Central memory CD4-positive, alpha-beta T cell (primary cell): ENCODE measurements around the gene ZBTB26.

Experiments used
- DNase-seq: peaks from one replicate; pipeline ENCODE4 v3.0.0; 2022
- total RNA-seq, 3 experiments: gene quantifications; one replicate each; lab custom pipeline; 2026; lab: John Stamatoyannopoulos, UW

Gene ZBTB26, protein sequence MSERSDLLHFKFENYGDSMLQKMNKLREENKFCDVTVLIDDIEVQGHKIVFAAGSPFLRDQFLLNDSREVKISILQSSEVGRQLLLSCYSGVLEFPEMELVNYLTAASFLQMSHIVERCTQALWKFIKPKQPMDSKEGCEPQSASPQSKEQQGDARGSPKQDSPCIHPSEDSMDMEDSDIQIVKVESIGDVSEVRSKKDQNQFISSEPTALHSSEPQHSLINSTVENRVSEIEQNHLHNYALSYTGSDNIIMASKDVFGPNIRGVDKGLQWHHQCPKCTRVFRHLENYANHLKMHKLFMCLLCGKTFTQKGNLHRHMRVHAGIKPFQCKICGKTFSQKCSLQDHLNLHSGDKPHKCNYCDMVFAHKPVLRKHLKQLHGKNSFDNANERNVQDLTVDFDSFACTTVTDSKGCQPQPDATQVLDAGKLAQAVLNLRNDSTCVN
- total RNA-seq = 8.4 to 13.5 (median 12.5) reads per million in 3 experiments

- DNase-seq = peak; percentile 84
Measured at GRCh38 chr9:122931226-122932121, at the start of gene ZBTB26. Gene ZBTB26, minus strand, starts transcription at chr9:122931512. Its CDS starts 11,578 bp downstream, at chr9:122919934.

GRCh38 chr9:122978601-122979000, 47.3 kb upstream of the ZBTB26 start:
- no peak for DNase-seq

- no peak for DNase-seq
Measured at GRCh38 chr9:122975196-122975595, 43.9 kb upstream of the ZBTB26 start.

DNA sequence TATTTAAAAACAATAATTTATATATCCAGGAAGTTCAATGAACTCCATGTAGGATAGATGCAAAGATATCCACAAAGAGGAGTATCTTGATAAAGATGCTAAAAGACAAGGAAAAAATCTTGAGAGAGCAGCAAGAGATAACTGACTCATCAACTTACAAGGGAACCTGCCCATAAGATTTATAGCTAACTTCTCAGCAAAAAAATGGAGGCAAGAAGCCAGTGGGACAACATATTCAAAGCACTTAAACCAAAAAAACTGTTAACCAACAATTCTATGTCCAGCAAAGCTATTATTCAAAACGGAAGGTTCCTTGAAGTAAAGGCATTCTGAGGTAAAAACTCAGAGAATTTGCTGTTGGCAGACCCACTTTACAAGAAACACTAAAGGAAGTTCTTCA, 29.8 kb upstream of the ZBTB26 start:
- DNase-seq = no peak

GRCh38 chr9:122955961-122956360, 24.6 kb upstream of the ZBTB26 start:
- DNase-seq = no peak

- no peak for DNase-seq
Measured at GRCh38 chr9:122954253-122954691, 23.0 kb upstream of the ZBTB26 start.

DNA sequence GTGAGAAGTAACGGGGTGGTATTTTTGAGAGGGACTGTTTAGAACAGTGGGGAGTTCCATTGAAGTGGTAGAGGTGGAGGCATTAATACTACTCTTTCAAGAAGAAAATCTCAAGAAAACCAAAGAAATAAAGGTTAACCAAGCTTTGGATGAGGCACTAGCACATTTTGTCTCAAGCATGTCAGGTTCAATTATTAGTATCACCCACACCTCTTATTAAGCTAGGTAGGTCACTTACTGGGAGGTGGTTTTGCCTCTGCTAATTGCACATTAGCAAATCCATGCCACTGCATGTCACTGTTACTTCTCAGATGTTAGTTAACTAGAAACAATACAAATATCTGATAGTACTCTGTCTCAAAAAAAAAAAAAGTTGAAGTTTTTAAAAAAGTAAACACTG, 19.7 kb upstream of the ZBTB26 start:
- DNase-seq = no peak

DNA sequence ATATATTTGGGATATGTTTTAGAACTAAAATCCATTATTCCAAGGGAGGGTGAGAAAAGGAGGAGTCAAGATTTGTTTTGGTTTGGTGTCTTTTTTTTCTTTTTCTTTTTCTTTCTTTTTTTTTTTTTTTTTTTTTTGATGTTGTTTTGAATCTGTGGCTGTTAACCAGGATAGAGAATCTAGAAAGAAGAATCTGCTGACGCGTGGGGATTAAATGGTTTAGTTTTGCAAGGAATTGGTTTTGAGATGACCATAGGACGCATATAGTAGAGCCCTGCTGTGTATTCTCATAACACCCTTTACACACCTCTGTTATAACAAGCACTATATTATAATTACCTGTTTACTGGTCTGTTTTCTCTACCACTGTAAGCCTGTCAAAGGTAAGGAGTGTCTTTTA, 19.0 kb upstream of the ZBTB26 start:
- no peak for DNase-seq

GRCh38 chr9:122949696-122950095, 18.4 kb upstream of the ZBTB26 start:
- no peak for DNase-seq

- no peak for DNase-seq
Measured at GRCh38 chr9:122948313-122948712, 17.0 kb upstream of the ZBTB26 start.

DNA sequence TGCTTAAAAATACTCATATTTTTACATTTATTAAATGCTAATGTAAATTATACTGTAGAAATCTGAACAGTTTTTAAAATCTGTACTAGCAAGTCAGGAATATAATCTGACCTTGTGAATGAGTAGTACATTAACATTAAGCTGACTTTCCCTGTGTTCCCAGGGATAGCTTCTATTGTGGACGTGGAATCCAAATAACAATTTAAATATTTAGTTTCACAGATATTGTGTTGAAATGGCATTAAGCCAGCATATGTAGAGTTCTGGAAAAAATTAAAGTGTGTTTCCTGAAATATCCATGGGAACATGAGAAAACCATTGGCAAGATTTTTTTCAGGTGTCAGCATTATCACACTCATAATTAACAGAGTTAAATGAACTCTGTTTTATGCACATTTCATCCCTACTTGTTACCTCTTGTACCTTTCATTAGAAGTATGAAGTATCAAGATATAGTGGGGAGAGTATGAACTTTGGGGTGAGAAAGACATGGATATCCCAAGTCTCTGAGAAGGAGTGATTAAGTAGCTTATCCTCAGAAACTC, 15.2 kb upstream of the ZBTB26 start:
- no peak for DNase-seq

- no peak for DNase-seq
Measured at GRCh38 chr9:122944960-122945888, 13.9 kb upstream of the ZBTB26 start.

GRCh38 chr9:122941582-122942234, 10.4 kb upstream of the ZBTB26 start:
- DNase-seq = no peak

DNA sequence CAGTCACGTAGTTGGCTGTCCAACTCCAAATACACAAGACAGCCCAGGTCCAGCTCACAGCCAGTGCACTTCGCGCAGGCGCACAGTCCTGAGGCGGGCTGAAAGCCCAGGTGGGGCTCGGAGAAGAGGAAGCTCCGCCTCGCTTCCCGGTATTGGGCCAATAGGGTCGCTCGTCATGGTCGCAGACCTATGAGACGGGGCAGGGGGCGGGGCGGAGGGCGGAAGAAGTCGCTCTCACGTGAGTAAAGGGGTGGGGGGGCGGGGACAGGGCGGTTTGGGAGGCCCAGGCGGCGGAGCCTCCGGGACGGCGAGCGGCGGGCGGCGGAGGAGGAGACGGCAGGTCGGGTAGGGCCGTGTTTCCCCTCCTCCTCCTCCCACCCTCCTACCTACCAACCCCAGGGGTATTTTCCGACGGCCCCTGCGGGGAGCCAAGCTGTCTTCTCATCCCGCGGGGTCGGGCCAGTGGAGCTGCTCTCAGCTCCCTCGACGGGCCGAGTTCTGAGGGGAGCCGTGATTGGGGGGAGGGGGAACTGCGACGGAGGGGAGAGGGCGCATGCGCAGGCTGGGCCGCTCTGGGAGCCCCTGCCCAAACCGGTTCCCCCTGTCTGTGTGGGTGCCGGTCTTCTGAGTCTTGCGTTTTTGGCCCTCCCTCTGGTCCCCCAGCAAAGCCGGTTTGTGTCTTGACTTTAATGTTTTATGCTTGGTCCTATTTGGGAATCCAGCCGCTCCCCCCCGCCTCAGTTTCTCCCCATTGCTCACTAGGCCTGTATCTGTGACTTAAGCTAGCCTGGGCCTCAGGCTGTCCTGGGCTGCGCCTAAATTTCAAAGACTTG, 9.7 kb upstream of the ZBTB26 start, which contains the start of gene RABGAP1:
RABGAP1 (plus strand) TSS at position 272 of the 833 bp plus-strand sequence. CDS start 16,040 bp downstream, outside the sequence.
- DNase-seq = peak; percentile 95

- DNase-seq = no peak
Measured at GRCh38 chr9:122940454-122940748, 9.1 kb upstream of the ZBTB26 start.

DNA sequence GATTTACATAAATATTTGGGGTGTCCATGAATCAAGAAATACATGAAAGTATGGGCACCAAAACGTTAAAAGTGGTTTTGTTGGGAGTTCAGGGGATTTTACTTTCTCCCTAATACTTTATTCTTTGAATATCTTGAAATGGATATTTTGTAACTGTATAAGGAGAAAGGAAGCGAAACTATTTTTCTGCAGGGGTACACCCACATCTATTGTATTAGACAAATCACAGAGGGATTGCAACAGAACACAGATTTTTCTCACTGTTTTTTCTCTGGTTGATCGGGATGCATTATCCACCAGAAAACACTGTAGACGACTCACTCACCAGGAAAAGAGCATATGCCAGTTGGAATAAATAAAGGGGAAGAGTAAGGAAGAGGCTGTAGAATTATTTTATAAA, 8.3 kb upstream of the ZBTB26 start:
- DNase-seq = no peak

GRCh38 chr9:122936883-122937282, 5.6 kb upstream of the ZBTB26 start:
- no peak for DNase-seq

- DNase-seq = no peak
Measured at GRCh38 chr9:122936464-122936863, 5.2 kb upstream of the ZBTB26 start.

- no peak for DNase-seq
Measured at GRCh38 chr9:122930541-122931225, 629 bp downstream of the ZBTB26 start.

DNA sequence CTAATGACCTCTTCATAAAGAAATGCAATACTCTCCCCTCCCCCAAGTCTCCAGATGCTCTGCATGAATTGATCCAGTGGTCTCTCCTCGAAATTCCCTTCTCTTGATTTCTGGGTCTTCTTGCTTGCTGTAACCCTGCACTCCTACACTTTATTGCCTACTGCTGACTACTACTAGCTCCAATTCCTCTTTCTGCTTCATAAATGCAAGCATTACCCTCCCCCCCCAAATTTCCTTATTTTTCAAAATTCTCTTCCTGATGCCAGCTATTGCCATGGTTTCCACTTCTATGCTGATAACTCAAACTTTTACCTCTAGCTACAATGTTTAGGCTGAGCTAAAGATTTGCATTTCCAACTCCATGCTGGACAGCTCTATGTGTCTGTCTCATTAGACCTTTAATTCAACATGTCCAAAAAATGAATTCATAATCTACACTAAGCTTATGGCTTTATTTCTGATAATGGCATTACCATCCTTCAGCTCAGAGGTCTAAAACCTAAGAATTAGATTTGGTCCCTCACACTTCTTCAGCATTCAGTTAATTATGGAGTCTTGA, 1.4 kb downstream of the ZBTB26 start:
- no peak for DNase-seq
